B cell (primary cell): ENCODE data around the gene SEC62. TPM values are rescaled to one million over a fixed set of nuclear protein-coding genes. Genes with fewer than 3 reads are reported as not detected.

ENCODE experiments used
- ATAC-seq: fragments of 200-7000 bp; cut with Tn5 transposase; one replicate; pipeline ENCODE4 v1.10.0; 2021; ENCODE audit warnings: low read depth, mild to moderate bottlenecking, moderate number of reproducible peaks, moderate library complexity
- CTCF ChIA-PET: fragments of 350-600 bp; sonication (Branson Sonifier 250); formaldehyde crosslinking; loops from one replicate; lab custom pipeline; 2021; ENCODE audit warnings: antibody characterized with exemption, inconsistent platforms; lab: Charles Lee
- POLR2A ChIA-PET: fragments of 350-600 bp; sonication (Branson Sonifier 250); formaldehyde crosslinking; loops from one replicate; lab custom pipeline; 2021; ENCODE audit warnings: antibody characterized with exemption; lab: Charles Lee
- DNase-seq: peaks from one replicate; pipeline ENCODE4 v3.0.0; 2013
- H2AFZ ChIP-seq: 2 replicates; pipeline ENCODE4 v1.6.1; 2012; ENCODE audit warnings: mild to moderate bottlenecking, low read depth, low read length; ENCODE audit not compliant: insufficient read depth, poor library complexity, severe bottlenecking
- H3K27ac ChIP-seq, 2 donors: 1 replicate in 1 of 2; 2 replicates in 1 of 2; pipeline ENCODE4 v1.5.1; 2012 to 2013; ENCODE audit warnings: low read length in 2 of 2, mild to moderate bottlenecking in 2 of 2, moderate library complexity in 1 of 2
- H3K27me3 ChIP-seq, 4 experiments: fragments of 200-600 bp in 1 of 4; sonication (generic) in 1 of 4; replicated peaks in 1 of 4; 1 replicate in 2 of 4; 2 replicates in 2 of 4; pipeline versions ENCODE4 v1.6.1 to v1.7.0; 2013 to 2016; ENCODE audit warnings: low read length in 3 of 4, mild to moderate bottlenecking in 2 of 4, mixed read lengths in 1 of 4, moderate library complexity in 1 of 4; ENCODE audit not compliant: insufficient read depth in 4 of 4, control insufficient read depth in 3 of 4; ENCODE audit errors: control extremely low read depth in 1 of 4
- H3K36me3 ChIP-seq, 2 experiments: replicated peaks in 1 of 2; 1 replicate in 1 of 2; 2 replicates in 1 of 2; pipeline versions ENCODE4 v1.6.1 to v1.7.1; 2013; ENCODE audit warnings: low read length in 1 of 2; ENCODE audit not compliant: insufficient read depth in 2 of 2, control insufficient read depth in 1 of 2; ENCODE audit errors: control extremely low read depth in 1 of 2, extremely low read depth in 1 of 2
- H3K4me1 ChIP-seq, 2 donors: fragments of 200-600 bp in 1 of 2; sonication (generic) in 1 of 2; 1 replicate in 1 of 2; 2 replicates in 1 of 2; pipeline versions ENCODE4 v1.5.1 to v1.6.1; 2013 to 2017; ENCODE audit warnings: low read length in 2 of 2; ENCODE audit not compliant: control insufficient read depth in 2 of 2, insufficient read depth in 2 of 2
- H3K4me2 ChIP-seq: replicated peaks from 2 replicates; pipeline ENCODE3; 2012; ENCODE audit warnings: mild to moderate bottlenecking, low read depth, low read length; ENCODE audit not compliant: poor library complexity, severe bottlenecking
- H3K4me3 ChIP-seq, 5 experiments: fragments of 200-600 bp in 1 of 5; sonication (generic) in 1 of 5; 1 replicate in 3 of 5; 2 replicates in 2 of 5; pipeline versions ENCODE4 v1.5.1 to v1.7.0; 2011 to 2016; ENCODE audit warnings: low read length in 4 of 5, mild to moderate bottlenecking in 4 of 5, low read depth in 2 of 5, control low read depth in 1 of 5, moderate library complexity in 1 of 5; ENCODE audit not compliant: insufficient read depth in 1 of 5; ENCODE audit errors: control extremely low read depth in 1 of 5, extremely low read depth in 1 of 5
- H3K79me2 ChIP-seq: fragments of 200-600 bp; sonication (generic); one replicate; pipeline ENCODE4 v1.6.0; 2016; ENCODE audit warnings: low read length; ENCODE audit not compliant: control insufficient read depth, insufficient read depth
- H3K9ac ChIP-seq: fragments of 200-600 bp; sonication (generic); 2 replicates; pipeline ENCODE4 v1.6.1; 2017; ENCODE audit warnings: mild to moderate bottlenecking, low read length, moderate library complexity
- H3K9me3 ChIP-seq, 3 donors: one replicate each; pipeline versions ENCODE4 v1.6.1 to v1.7.1; 2013; ENCODE audit warnings: low read length in 2 of 3; ENCODE audit not compliant: control insufficient read depth in 2 of 3, insufficient read depth in 1 of 3; ENCODE audit errors: control extremely low read depth in 1 of 3
- H4K20me1 ChIP-seq: 2 replicates; pipeline ENCODE4 v1.6.0; 2012; ENCODE audit warnings: mild to moderate bottlenecking, low read length; ENCODE audit not compliant: insufficient read depth, control insufficient read depth, poor library complexity, severe bottlenecking
- H3K27ac Mint-ChIP-seq: one replicate; pipeline ENCODE4 v1.8.0; 2021; ENCODE audit warnings: mixed read lengths
- H3K27me3 Mint-ChIP-seq: one replicate; pipeline ENCODE4 v1.8.0; 2021; ENCODE audit warnings: mixed read lengths
- H3K4me1 Mint-ChIP-seq: one replicate; pipeline ENCODE4 v1.8.0; 2021; ENCODE audit warnings: mixed read lengths
- H3K4me3 Mint-ChIP-seq: one replicate; pipeline ENCODE4 v1.8.0; 2021; ENCODE audit warnings: mixed read lengths
- H3K9me3 Mint-ChIP-seq: one replicate; pipeline ENCODE4 v1.8.0; 2022; ENCODE audit warnings: mixed read lengths; ENCODE audit not compliant: insufficient read depth
- EZH2 ChIP-seq: IDR thresholded peaks from 2 replicates; pipeline ENCODE4 v1.6.1; 2012; ENCODE audit warnings: borderline replicate concordance, low read depth, mild to moderate bottlenecking, moderate library complexity, low read length; ENCODE audit not compliant: insufficient read depth, poor library complexity, severe bottlenecking
- WGBS: methylation state at CpG from one replicate; pipeline ENCODE4 v1.1.5; 2013; ENCODE audit warnings: missing lambda C conversion rate; ENCODE audit not compliant: insufficient coverage; 5-methylcytosine and 5-hydroxymethylcytosine counted together
- intact Hi-C: fragments of 100-400 bp; cut with micrococcal nuclease; formaldehyde crosslinking; loops from one replicate; pipeline ENCODE4 v1.10.0; 2022
- polyA plus RNA-seq: library from polyadenylated mRNA; depleted of rRNA; stranded (reverse); fragments of >200 nt; gene quantifications from 2 replicates; pipeline ENCODE4 v1.2.3, GENCODE V29; 2012
- total RNA-seq, 2 donors: library from RNA; stranded (reverse); fragments of 120-200 nt in 1 of 2; gene quantifications; 1 replicate in 1 of 2; 2 replicates in 1 of 2; pipeline versions ENCODE4 v1.2.3 to v1.2.4, GENCODE V29; 2013 to 2022
- TF ChIP-seq, protein P1 (sequence below): fragments of 200-600 bp; IDR thresholded peaks from one replicate; pipeline ENCODE4 v1.8.0; 2022; ENCODE audit warnings: antibody characterized with exemption, mild to moderate bottlenecking

SEC62 gene
- total and polyA plus RNA-seq, 2 donors (not counting 1 experiment from before 2014, with no cell fraction given) = 40.3 to 166 TPM

DNA sequence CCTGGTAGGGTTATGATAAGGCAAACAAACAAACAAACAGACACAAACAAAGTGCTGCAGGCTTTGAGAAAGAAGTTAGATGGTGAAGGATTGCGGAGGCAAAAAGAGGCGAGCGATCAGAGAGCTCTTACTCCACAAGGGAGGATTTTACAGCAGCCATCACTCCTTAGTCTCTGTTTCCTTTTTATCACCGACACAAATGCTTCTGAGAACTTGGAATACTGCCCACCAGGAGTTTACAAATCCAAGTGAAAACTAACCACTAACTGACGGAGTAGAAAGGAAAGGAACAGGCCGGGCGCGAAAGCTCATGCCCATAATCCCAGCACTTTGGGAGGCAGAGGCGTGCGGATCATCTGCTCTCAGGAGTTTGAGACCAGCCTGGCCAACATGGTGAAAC, 35.6 kb downstream of the SEC62 start:
- no peaks in the 10 kb centered on the region for H3K27me3 ChIP-seq
- H2AFZ ChIP-seq = peak overlapping the region; percentile 21
- DNase-seq (no peak), ATAC-seq (no peak)
- CTCF ChIA-PET = interaction anchor here (1.4 kb wide), 1 partner anchor 128 kb away, joined by 3 read pairs; no protein-coding TSS in a partner anchor
- 97% methylated on average over 4 of the region's 10 CpGs for WGBS
- peaks cover 66% of the 10 kb centered on the region for H3K4me1 Mint-ChIP-seq
- H3K4me2 ChIP-seq = peak overlapping the region; percentile 50
- intact Hi-C loops = no loop called here
- POLR2A ChIA-PET = no interaction called here
- H3K27ac Mint-ChIP-seq = peak overlapping the region; percentile 60
- peaks cover 43 to 50% of the 10 kb centered on the region in 2 donors for H3K4me1 ChIP-seq
- no peaks in the 10 kb centered on the region for H4K20me1 ChIP-seq
- H3K9me3 Mint-ChIP-seq = no peaks in the 10 kb centered on the region
- H3K4me3 ChIP-seq = peak overlapping the region in 2 of 5 experiments; percentile 4 to 15
- peaks cover 0 to 6% (median 0%) of the 10 kb centered on the region in 3 donors for H3K9me3 ChIP-seq
- peak overlapping the region; percentile 40 for H3K4me3 Mint-ChIP-seq
- peaks cover 6% of the 10 kb centered on the region for H3K79me2 ChIP-seq
- TF ChIP-seq, protein P1, sequence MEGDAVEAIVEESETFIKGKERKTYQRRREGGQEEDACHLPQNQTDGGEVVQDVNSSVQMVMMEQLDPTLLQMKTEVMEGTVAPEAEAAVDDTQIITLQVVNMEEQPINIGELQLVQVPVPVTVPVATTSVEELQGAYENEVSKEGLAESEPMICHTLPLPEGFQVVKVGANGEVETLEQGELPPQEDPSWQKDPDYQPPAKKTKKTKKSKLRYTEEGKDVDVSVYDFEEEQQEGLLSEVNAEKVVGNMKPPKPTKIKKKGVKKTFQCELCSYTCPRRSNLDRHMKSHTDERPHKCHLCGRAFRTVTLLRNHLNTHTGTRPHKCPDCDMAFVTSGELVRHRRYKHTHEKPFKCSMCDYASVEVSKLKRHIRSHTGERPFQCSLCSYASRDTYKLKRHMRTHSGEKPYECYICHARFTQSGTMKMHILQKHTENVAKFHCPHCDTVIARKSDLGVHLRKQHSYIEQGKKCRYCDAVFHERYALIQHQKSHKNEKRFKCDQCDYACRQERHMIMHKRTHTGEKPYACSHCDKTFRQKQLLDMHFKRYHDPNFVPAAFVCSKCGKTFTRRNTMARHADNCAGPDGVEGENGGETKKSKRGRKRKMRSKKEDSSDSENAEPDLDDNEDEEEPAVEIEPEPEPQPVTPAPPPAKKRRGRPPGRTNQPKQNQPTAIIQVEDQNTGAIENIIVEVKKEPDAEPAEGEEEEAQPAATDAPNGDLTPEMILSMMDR = no peak
- TF ChIP-seq EZH2 = no peak
- peak overlapping the region in 1 of 2 donors; percentile 76 for H3K27ac ChIP-seq
- H3K27me3 Mint-ChIP-seq = no peaks in the 10 kb centered on the region
- no peak overlapping the region for H3K9ac ChIP-seq
- peaks cover 0 to 1% of the 10 kb centered on the region in 2 experiments for H3K36me3 ChIP-seq

DNA sequence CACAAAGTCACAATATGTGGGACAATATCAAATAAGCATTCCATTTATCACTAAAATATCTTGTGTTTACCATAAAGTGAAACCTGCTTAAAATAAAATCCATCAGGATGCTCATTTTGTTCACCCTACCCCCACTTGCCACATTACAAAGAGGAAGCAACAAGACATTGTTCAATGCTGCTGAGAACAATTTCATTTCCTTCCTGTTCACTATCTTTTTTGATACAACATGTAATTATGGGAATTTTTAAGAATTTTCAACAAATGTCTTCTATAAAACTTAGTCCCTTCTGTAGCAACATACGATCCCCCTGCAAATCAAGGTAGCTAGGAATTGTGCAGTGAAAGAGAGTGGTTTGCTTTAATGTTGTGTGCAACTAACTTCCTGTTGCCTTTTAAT, 36.3 kb downstream of the SEC62 start:
- peak; percentile 14 for ATAC-seq
- TF ChIP-seq EZH2 = no peak
- TF ChIP-seq, protein P1 = no peak
- ChIA-PET POLR2A (interaction anchor here (0.6 kb wide), 1 partner anchor 191 kb away, joined by 13 read pairs; no protein-coding TSS in a partner anchor), CTCF (interaction anchor here (0.7 to 1.4 kb wide), 3 partner anchors 36 to 809 kb away, joined by 3 to 4 read pairs (median 3); no protein-coding TSS in a partner anchor)
- Histone ChIP-seq H2AFZ (peak overlapping the region; percentile 21), H3K79me2 (peaks cover 6% of the 10 kb centered on the region), H3K9ac (peak overlapping the region; percentile 10), H4K20me1 (no peaks in the 10 kb centered on the region), H3K4me1 (peaks cover 48 to 51% of the 10 kb centered on the region in 2 donors), H3K27me3 (no peaks in the 10 kb centered on the region), H3K27ac (peak overlapping the region; percentile 52 to 76), H3K36me3 (peaks cover 0 to 1% of the 10 kb centered on the region in 2 experiments), H3K4me3 (peak overlapping the region in 1 of 5 experiments; percentile 8), H3K9me3 (peaks cover 0 to 6% (median 0%) of the 10 kb centered on the region in 3 donors), H3K4me2 (peak overlapping the region; percentile 50)
- no CpG with 5 or more reads among the region's 1 CpG for WGBS
- peaks cover 69% of the 10 kb centered on the region for H3K4me1 Mint-ChIP-seq
- no peaks in the 10 kb centered on the region for H3K27me3 Mint-ChIP-seq
- DNase-seq = peak; percentile 22
- H3K4me3 Mint-ChIP-seq = peak overlapping the region; percentile 50
- peak overlapping the region; percentile 60 for H3K27ac Mint-ChIP-seq
- intact Hi-C loops = no loop called here
- H3K9me3 Mint-ChIP-seq = no peaks in the 10 kb centered on the region
